SK-N-SH treated with all-trans-retinoic acid at 6 μM for 48 hours (cell line): ENCODE measurements around the gene MYOCD.

Experiments used
- ATAC-seq: fragments of 200-7000 bp; cut with Tn5 transposase; 3 replicates; pipeline ENCODE4 v1.9.1; 2020; ENCODE audit warnings: mild to moderate bottlenecking, moderate library complexity
- ARNTL ChIP-seq: fragments of 450-650 bp; formaldehyde crosslinking; IDR thresholded peaks from 2 replicates; pipeline ENCODE4 v1.5.0; 2020; ENCODE audit warnings: low read depth, mild to moderate bottlenecking, moderate library complexity, borderline replicate concordance
- BACH2 ChIP-seq: fragments of 250-450 bp; sonication (Bioruptor Pico); IDR thresholded peaks from 2 replicates; pipeline ENCODE4 v1.9.0; 2021; ENCODE audit warnings: mild to moderate bottlenecking, borderline replicate concordance
- CSDC2 ChIP-seq: fragments of 250-450 bp; sonication (Bioruptor Pico); IDR thresholded peaks from 2 replicates; pipeline ENCODE4 v1.5.0; 2020; ENCODE audit warnings: mild to moderate bottlenecking, moderate library complexity
- ESRRG ChIP-seq: fragments of 250-450 bp; sonication (Bioruptor Pico); IDR thresholded peaks from 2 replicates; pipeline ENCODE4 v1.6.1; 2021; ENCODE audit warnings: mild to moderate bottlenecking
- GLIS3 ChIP-seq: fragments of 250-450 bp; sonication (Bioruptor Pico); IDR thresholded peaks from 2 replicates; pipeline ENCODE4 v1.5.0; 2020; ENCODE audit warnings: mild to moderate bottlenecking, moderate library complexity
- ISL1 ChIP-seq: fragments of 250-450 bp; sonication (Bioruptor Pico); IDR thresholded peaks from 2 replicates; pipeline ENCODE4 v2.1.2; 2022; ENCODE audit warnings: mild to moderate bottlenecking, moderate library complexity
- OSR1 ChIP-seq: fragments of 250-450 bp; sonication (Bioruptor Pico); IDR thresholded peaks from 2 replicates; pipeline ENCODE4 v1.8.0; 2022; ENCODE audit warnings: moderate library complexity, mild to moderate bottlenecking, inconsistent platforms
- RARB ChIP-seq: fragments of 250-450 bp; sonication (Bioruptor Pico); IDR thresholded peaks from 2 replicates; pipeline ENCODE4 v1.8.0; 2021; ENCODE audit warnings: mild to moderate bottlenecking, moderate library complexity
- SNAI2 ChIP-seq: fragments of 250-450 bp; sonication (Bioruptor Pico); IDR thresholded peaks from 2 replicates; pipeline ENCODE4 v1.5.0; 2020; ENCODE audit warnings: mild to moderate bottlenecking, moderate library complexity
- TCF4 ChIP-seq: fragments of 250-450 bp; sonication (Bioruptor Pico); IDR thresholded peaks from 2 replicates; pipeline ENCODE4 v1.8.0; 2021; ENCODE audit warnings: mild to moderate bottlenecking, moderate library complexity, borderline replicate concordance
- TOX ChIP-seq: fragments of 250-450 bp; sonication (Bioruptor Pico); IDR thresholded peaks from 2 replicates; pipeline ENCODE4 v1.8.0; 2021; ENCODE audit warnings: mild to moderate bottlenecking, moderate library complexity, borderline replicate concordance
- ZC3H10 ChIP-seq: fragments of 250-450 bp; sonication (Bioruptor Pico); IDR thresholded peaks from 2 replicates; pipeline ENCODE4 v1.5.1; 2021; ENCODE audit warnings: mild to moderate bottlenecking, moderate library complexity
- ZFP30 ChIP-seq: fragments of 450-650 bp; formaldehyde crosslinking; IDR thresholded peaks from 2 replicates; pipeline ENCODE4 v1.5.0; 2022; ENCODE audit warnings: mild to moderate bottlenecking, moderate library complexity
- ZNF565 ChIP-seq: fragments of 450-650 bp; formaldehyde crosslinking; conservative IDR thresholded peaks from 2 replicates; pipeline ENCODE4 v1.5.0; 2020; ENCODE audit warnings: low read depth, mild to moderate bottlenecking, moderate library complexity
- ZNF70 ChIP-seq: fragments of 450-650 bp; formaldehyde crosslinking; IDR thresholded peaks from 2 replicates; pipeline ENCODE4 v1.5.0; 2020; ENCODE audit warnings: mild to moderate bottlenecking, moderate library complexity
- ZNF8 ChIP-seq: fragments of 450-650 bp; formaldehyde crosslinking; IDR thresholded peaks from 2 replicates; pipeline ENCODE4 v1.5.0; 2020; ENCODE audit warnings: mild to moderate bottlenecking, moderate library complexity
- TF ChIP-seq, protein P1 (sequence below): fragments of 250-450 bp; sonication (Bioruptor Pico); IDR thresholded peaks from 2 replicates; pipeline ENCODE4 v1.8.0; 2020; ENCODE audit warnings: mild to moderate bottlenecking, moderate library complexity, borderline replicate concordance
- TF ChIP-seq, protein P2 (sequence below): fragments of 250-450 bp; sonication (Bioruptor Pico); IDR thresholded peaks from 2 replicates; pipeline ENCODE4 v1.8.0; 2021; ENCODE audit warnings: low read depth, mild to moderate bottlenecking, moderate library complexity, borderline replicate concordance
- TF ChIP-seq, protein P3 (sequence below): fragments of 250-450 bp; sonication (Bioruptor Pico); IDR thresholded peaks from 2 replicates; pipeline ENCODE4 v1.5.1; 2021; ENCODE audit warnings: mild to moderate bottlenecking, moderate library complexity
- TF ChIP-seq, protein P4 (sequence below): fragments of 250-450 bp; sonication (Bioruptor Pico); IDR thresholded peaks from 2 replicates; pipeline ENCODE4 v1.5.0; 2020; ENCODE audit warnings: mild to moderate bottlenecking, moderate library complexity

Gene MYOCD

DNA sequence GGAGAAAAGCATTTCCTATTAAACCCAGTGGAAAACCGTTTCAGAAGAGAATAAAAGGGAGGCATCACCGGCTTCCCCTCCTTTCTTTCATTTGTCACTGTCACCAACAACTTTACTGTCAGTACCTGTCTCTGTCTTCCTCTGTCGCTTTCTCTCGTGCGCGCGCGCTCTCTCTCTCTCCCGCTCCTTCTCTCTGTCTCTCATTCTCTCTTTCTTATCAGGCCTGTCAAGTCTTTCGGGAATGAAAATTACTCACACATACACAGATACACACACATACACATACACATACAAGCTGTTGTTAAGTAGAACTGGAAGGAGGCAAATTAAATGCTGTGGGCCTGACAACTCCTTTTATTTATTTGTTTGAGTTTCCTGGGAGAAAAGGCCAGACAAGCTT is 17.6 kb downstream of the MYOCD start:
- TF ChIP-seq ESRRG (CRISPR knock-in tag), result no peak
- TF ChIP-seq, protein P1, sequence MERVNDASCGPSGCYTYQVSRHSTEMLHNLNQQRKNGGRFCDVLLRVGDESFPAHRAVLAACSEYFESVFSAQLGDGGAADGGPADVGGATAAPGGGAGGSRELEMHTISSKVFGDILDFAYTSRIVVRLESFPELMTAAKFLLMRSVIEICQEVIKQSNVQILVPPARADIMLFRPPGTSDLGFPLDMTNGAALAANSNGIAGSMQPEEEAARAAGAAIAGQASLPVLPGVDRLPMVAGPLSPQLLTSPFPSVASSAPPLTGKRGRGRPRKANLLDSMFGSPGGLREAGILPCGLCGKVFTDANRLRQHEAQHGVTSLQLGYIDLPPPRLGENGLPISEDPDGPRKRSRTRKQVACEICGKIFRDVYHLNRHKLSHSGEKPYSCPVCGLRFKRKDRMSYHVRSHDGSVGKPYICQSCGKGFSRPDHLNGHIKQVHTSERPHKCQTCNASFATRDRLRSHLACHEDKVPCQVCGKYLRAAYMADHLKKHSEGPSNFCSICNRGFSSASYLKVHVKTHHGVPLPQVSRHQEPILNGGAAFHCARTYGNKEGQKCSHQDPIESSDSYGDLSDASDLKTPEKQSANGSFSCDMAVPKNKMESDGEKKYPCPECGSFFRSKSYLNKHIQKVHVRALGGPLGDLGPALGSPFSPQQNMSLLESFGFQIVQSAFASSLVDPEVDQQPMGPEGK, result no peak
- TF ChIP-seq BACH2, result no peak
- TF ChIP-seq ZNF565 (CRISPR knock-in tag), result no peak
- no peak for TF ChIP-seq CSDC2 (CRISPR knock-in tag)
- TF ChIP-seq ISL1 (CRISPR knock-in tag), result no peak
- no peak for TF ChIP-seq TCF4 (CRISPR knock-in tag)
- TF ChIP-seq, protein P2, sequence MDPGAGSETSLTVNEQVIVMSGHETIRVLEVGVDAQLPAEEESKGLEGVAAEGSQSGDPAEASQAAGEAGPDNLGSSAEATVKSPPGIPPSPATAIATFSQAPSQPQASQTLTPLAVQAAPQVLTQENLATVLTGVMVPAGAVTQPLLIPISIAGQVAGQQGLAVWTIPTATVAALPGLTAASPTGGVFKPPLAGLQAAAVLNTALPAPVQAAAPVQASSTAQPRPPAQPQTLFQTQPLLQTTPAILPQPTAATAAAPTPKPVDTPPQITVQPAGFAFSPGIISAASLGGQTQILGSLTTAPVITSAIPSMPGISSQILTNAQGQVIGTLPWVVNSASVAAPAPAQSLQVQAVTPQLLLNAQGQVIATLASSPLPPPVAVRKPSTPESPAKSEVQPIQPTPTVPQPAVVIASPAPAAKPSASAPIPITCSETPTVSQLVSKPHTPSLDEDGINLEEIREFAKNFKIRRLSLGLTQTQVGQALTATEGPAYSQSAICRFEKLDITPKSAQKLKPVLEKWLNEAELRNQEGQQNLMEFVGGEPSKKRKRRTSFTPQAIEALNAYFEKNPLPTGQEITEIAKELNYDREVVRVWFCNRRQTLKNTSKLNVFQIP (CRISPR knock-in tag), result no peak
- no peak for TF ChIP-seq TOX (CRISPR knock-in tag)
- no peak for TF ChIP-seq ZC3H10 (CRISPR knock-in tag)
- no peak for TF ChIP-seq ZFP30 (CRISPR knock-in tag)
- TF ChIP-seq, protein P3, sequence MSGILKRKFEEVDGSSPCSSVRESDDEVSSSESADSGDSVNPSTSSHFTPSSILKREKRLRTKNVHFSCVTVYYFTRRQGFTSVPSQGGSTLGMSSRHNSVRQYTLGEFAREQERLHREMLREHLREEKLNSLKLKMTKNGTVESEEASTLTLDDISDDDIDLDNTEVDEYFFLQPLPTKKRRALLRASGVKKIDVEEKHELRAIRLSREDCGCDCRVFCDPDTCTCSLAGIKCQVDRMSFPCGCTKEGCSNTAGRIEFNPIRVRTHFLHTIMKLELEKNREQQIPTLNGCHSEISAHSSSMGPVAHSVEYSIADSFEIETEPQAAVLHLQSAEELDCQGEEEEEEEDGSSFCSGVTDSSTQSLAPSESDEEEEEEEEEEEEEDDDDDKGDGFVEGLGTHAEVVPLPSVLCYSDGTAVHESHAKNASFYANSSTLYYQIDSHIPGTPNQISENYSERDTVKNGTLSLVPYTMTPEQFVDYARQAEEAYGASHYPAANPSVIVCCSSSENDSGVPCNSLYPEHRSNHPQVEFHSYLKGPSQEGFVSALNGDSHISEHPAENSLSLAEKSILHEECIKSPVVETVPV (CRISPR knock-in tag), result no peak
- TF ChIP-seq ZNF70 (CRISPR knock-in tag), result no peak
- no peak for TF ChIP-seq RARB
- TF ChIP-seq ARNTL (CRISPR knock-in tag), result no peak
- no peak for ATAC-seq

DNA sequence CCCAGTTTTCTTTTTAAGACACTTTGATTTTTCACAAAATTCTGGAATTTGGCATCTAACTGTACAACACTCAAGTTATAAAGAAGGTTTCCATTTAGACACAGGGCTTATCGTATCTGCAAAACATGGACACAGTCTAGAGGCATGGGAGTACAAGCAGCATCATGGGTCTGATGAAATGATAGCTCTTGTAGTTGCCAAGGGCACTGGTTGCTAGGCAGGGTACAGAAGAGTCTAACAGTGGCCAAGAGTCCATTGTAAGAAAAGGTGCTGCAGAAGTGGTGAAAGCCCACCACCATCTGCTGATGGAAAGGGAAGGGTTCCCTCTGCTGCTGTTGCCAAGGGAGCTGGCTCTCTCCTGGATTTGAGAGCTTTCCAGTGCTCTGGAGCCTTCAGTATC is 20.8 kb downstream of the MYOCD start:
- TF ChIP-seq, protein P2 (CRISPR knock-in tag), result no peak
- no peak for TF ChIP-seq TOX (CRISPR knock-in tag)
- no peak for TF ChIP-seq ZNF70 (CRISPR knock-in tag)
- TF ChIP-seq GLIS3 (CRISPR knock-in tag), result no peak
- TF ChIP-seq, protein P3 (CRISPR knock-in tag), result no peak
- TF ChIP-seq ZC3H10 (CRISPR knock-in tag), result no peak
- TF ChIP-seq ZNF8, result no peak
- no peak for TF ChIP-seq ZFP30 (CRISPR knock-in tag)
- no peak for TF ChIP-seq OSR1
- no peak for TF ChIP-seq CSDC2 (CRISPR knock-in tag)
- TF ChIP-seq SNAI2 (CRISPR knock-in tag), result no peak
- TF ChIP-seq, protein P1, result no peak
- TF ChIP-seq, all 23 proteins: peak for 0

DNA sequence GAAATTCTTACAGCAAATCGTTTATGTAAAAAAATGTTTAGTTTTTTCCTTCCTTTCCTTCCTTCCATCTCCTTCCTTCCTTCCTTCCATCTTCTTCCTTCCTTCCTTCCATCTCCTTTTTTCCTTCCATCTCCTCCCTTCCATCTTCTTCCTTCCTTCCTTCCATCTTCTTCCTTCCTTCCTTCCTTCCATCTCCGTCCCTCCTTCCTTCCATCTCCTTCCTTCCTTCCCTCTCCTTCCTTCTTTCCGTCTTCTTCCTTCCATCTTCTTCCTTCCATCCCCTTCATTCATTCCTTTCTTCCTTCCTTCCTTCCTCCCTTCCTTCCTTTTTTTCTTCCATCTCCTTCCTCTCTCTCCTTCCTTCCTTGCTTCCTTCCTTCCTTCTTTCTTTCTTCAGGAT is 22.7 kb downstream of the MYOCD start:
- TF ChIP-seq RARB (no peak), ZNF70 (CRISPR knock-in tag) (no peak), ZNF8 (no peak), ZC3H10 (CRISPR knock-in tag) (no peak), ARNTL (CRISPR knock-in tag) (no peak), ZNF565 (CRISPR knock-in tag) (no peak)
- TF ChIP-seq, protein P2 (CRISPR knock-in tag), result no peak
- TF ChIP-seq, protein P4, sequence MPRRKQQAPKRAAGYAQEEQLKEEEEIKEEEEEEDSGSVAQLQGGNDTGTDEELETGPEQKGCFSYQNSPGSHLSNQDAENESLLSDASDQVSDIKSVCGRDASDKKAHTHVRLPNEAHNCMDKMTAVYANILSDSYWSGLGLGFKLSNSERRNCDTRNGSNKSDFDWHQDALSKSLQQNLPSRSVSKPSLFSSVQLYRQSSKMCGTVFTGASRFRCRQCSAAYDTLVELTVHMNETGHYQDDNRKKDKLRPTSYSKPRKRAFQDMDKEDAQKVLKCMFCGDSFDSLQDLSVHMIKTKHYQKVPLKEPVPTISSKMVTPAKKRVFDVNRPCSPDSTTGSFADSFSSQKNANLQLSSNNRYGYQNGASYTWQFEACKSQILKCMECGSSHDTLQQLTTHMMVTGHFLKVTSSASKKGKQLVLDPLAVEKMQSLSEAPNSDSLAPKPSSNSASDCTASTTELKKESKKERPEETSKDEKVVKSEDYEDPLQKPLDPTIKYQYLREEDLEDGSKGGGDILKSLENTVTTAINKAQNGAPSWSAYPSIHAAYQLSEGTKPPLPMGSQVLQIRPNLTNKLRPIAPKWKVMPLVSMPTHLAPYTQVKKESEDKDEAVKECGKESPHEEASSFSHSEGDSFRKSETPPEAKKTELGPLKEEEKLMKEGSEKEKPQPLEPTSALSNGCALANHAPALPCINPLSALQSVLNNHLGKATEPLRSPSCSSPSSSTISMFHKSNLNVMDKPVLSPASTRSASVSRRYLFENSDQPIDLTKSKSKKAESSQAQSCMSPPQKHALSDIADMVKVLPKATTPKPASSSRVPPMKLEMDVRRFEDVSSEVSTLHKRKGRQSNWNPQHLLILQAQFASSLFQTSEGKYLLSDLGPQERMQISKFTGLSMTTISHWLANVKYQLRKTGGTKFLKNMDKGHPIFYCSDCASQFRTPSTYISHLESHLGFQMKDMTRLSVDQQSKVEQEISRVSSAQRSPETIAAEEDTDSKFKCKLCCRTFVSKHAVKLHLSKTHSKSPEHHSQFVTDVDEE (CRISPR knock-in tag), result no peak
- no peak for ATAC-seq

More for the DNA sequence above, 20.8 kb downstream of the MYOCD start:
- no peak for ATAC-seq
